Loucy (cell line): ENCODE results near the gene SKA1.

ENCODE experiments used
- CTCF ChIP-seq: fragments of 200-600 bp; sonication (generic); conservative IDR thresholded peaks from 2 replicates; pipeline ENCODE4 v1.5.1; 2014; ENCODE audit warnings: mild to moderate bottlenecking, antibody characterized with exemption, low read length
- EZH2phosphoT487 ChIP-seq: fragments of 200-600 bp; IDR thresholded peaks from 2 replicates; pipeline ENCODE4 v1.6.1; 2018; ENCODE audit warnings: antibody characterized with exemption, mild to moderate bottlenecking, moderate library complexity, borderline replicate concordance

GRCh38 chr18:50341443-50341842, 33.4 kb upstream of the SKA1 start:
- no peak for TF ChIP-seq CTCF
- TF ChIP-seq EZH2phosphoT487 = no peak
